ENCODE measurements around the gene ALG2. TPM values are rescaled to one million over a fixed set of nuclear protein-coding genes. Genes with fewer than 3 reads are reported as not detected.

Gene ALG2
- total and polyA plus RNA-seq, 10 donors: 15.4 to 39.5 (median 26.0) TPM

DNA sequence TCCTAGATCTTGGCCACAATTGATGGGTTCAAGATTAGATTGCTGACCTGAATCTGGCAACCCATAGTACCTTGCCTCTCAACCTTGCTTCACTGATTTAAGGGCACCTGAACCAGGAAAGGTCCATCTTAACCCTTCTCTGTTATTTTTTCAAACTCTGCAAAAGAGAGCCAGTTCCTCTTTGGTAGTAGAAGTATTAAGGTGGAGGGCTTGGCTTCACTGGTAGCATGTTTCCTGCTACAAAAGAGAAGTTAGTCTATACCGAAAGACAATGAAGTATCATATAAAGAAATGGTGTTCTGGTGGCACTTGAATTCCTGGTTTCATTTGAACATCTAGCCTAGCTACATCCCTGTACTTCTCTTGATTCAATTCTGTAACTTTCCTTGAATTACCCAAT lies 8.5 kb downstream of the ALG2 start:
- intact Hi-C loops (cut with DNase I; ENCODE audit: low total_unique reads): no loop called here
- Histone ChIP-seq H3K27me3 (replicated peaks in 1 of 7) (no peaks in the 10 kb centered on the region), H3K27ac (no peak overlapping the region), H3K36me3 (peaks cover 0 to 33% (median 9%) of the 10 kb centered on the region in 6 donors), H3K9me3 (peaks cover 0 to 14% (median 3%) of the 10 kb centered on the region in 8 donors), H3K4me3 (no peak overlapping the region), H3K4me1 (peaks cover 0 to 25% (median 4%) of the 10 kb centered on the region in 6 donors)
- no peak for DNase-seq
- TF ChIP-seq POLR2AphosphoS5 (IDR thresholded peaks at IDR 0.05) (no peak), CTCF (IDR thresholded peaks at IDR 0.05 in 8 of 11, conservative IDR thresholded peaks at IDR 0.05 in 3 of 11) (no peak)
- WGBS, 5 donors: 31 to 61% (median 41%) methylated on average over 1 of the region's 1 CpG

GRCh38 chr9:99211746-99212145 lies 10.0 kb downstream of the ALG2 start:
- Histone ChIP-seq H3K4me1 (peaks cover 0 to 11% (median 0%) of the 10 kb centered on the region in 6 donors), H3K9me3 (peaks cover 0 to 20% (median 3%) of the 10 kb centered on the region in 8 donors), H3K27ac (no peak overlapping the region), H3K36me3 (peaks cover 0 to 18% (median 0%) of the 10 kb centered on the region in 6 donors), H3K27me3 (replicated peaks in 1 of 7) (no peaks in the 10 kb centered on the region), H3K4me3 (no peak overlapping the region)
- WGBS, 5 donors: 60 to 100% (median 92%) methylated on average over 1 of the region's 1 CpG
- no peak for TF ChIP-seq POLR2A (IDR thresholded peaks at IDR 0.05)
- no peak for TF ChIP-seq POLR2AphosphoS5 (IDR thresholded peaks at IDR 0.05)
- no peak for TF ChIP-seq CTCF (IDR thresholded peaks at IDR 0.05 in 8 of 11, conservative IDR thresholded peaks at IDR 0.05 in 3 of 11)
- no peak for DNase-seq
- intact Hi-C loops (cut with DNase I; ENCODE audit: low total_unique reads): no loop called here

GRCh38 chr9:99210572-99210971 lies 11.2 kb downstream of the ALG2 start:
- Histone ChIP-seq H3K27ac (no peak overlapping the region), H3K36me3 (peaks cover 0 to 11% (median 0%) of the 10 kb centered on the region in 6 donors), H3K27me3 (replicated peaks in 1 of 7) (no peaks in the 10 kb centered on the region), H3K9me3 (peaks cover 0 to 20% (median 3%) of the 10 kb centered on the region in 8 donors), H3K4me1 (peaks cover 0 to 9% (median 0%) of the 10 kb centered on the region in 6 donors), H3K4me3 (no peak overlapping the region)
- intact Hi-C loops (cut with DNase I; ENCODE audit: low total_unique reads): no loop called here
- TF ChIP-seq CTCF (IDR thresholded peaks at IDR 0.05 in 8 of 11, conservative IDR thresholded peaks at IDR 0.05 in 3 of 11) (no peak), POLR2A (IDR thresholded peaks at IDR 0.05) (no peak), POLR2AphosphoS5 (IDR thresholded peaks at IDR 0.05) (no peak)
- DNase-seq: no peak

DNA sequence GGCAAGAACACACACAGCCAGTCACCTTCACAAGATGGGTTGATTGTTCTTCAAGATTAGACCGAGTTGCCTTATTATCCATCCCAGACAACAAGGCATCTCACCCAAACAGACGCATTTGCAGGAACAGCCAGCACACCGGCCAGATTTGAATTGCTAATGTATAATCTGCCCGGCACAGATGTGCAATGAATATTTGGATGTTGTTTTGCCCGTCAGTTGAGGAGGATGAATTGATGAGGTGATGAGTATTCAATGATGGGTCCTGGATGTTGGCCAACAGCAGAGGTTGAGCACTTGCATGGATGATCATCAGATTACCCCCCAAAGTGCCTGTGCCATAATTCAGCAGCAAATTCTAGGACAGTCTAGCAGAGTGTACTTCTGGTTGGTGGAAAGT lies 20.1 kb downstream of the ALG2 start:
- Histone ChIP-seq H3K36me3 (no peaks in the 10 kb centered on the region), H3K27me3 (replicated peaks in 1 of 7) (no peaks in the 10 kb centered on the region), H3K27ac (no peak overlapping the region), H3K4me1 (no peaks in the 10 kb centered on the region), H3K9me3 (no peaks in the 10 kb centered on the region), H3K4me3 (no peak overlapping the region)
- 83 to 92% (median 84%) methylated on average over 5 of the region's 5 CpGs for WGBS, 5 donors
- DNase-seq: no peak
- TF ChIP-seq CTCF (IDR thresholded peaks at IDR 0.05 in 8 of 11, conservative IDR thresholded peaks at IDR 0.05 in 3 of 11): no peak
- intact Hi-C loops (cut with DNase I; ENCODE audit: low total_unique reads): no loop called here

Data from spleen (tissue), 11 donors.